ENCODE data around the gene CDC5L.

- TF ChIP-seq CTCF (conservative IDR thresholded peaks at IDR 0.05; ENCODE audit: low read length), result no peak
- TF ChIP-seq EZH2phosphoT487 (IDR thresholded peaks at IDR 0.05; ENCODE audit: borderline replicate concordance), result no peak
Observed at GRCh38 chr6:44458551-44458950, 71.0 kb downstream of the CDC5L start.
